DMS53 (cell line): Measurements from ENCODE around the gene CKMT2.

ENCODE experiments used
- DNase-seq: peaks from one replicate; lab custom pipeline; 2025; lab: John Stamatoyannopoulos, UW

Gene CKMT2

DNA sequence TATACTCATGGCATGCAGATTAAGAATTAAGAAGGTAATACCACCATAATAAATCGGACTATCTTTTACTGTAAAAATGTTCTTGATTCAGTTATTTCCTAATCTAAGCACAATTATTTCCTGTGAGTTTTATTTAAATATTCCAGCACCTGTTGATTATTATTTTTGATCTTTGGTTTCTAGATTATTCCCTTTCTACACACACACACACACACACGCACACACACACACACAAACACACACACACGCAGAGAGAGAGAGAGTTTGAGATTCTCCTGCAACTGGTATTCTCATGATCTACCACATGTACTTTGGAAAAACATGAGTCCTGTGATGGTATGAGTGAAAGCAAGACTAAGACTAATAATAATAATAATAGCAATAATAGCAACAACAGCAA lies 17.0 kb upstream of the CKMT2 start:
- DNase-seq = no peak

- no peak for DNase-seq
These were observed 13.7 kb upstream of the CKMT2 start for GRCh38 chr5:81219389-81219788.

- no peak for DNase-seq
These were observed 10.8 kb upstream of the CKMT2 start for GRCh38 chr5:81222285-81222684.

GRCh38 chr5:81225463-81225862 lies 7.7 kb upstream of the CKMT2 start:
- DNase-seq = no peak

DNA sequence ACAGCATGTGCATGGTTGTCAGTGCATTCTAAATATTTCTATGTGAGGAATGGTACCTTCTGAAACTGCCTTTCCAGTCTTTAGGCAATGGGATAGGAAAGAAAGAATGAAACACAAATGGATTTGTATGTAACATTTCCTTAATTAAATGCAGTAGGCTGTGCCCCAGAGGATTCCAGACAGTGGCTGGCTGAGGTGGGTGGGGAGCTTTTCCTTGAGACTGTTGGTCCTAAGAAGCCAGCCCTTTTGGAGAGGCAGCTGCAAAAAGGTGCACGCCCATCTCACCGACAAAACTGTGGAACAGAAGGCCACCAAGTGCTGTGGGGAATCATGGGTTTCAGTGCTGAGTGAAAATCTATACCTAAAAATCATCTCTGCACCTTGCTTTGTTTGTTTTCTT lies 6.8 kb upstream of the CKMT2 start:
- DNase-seq = no peak

DNA sequence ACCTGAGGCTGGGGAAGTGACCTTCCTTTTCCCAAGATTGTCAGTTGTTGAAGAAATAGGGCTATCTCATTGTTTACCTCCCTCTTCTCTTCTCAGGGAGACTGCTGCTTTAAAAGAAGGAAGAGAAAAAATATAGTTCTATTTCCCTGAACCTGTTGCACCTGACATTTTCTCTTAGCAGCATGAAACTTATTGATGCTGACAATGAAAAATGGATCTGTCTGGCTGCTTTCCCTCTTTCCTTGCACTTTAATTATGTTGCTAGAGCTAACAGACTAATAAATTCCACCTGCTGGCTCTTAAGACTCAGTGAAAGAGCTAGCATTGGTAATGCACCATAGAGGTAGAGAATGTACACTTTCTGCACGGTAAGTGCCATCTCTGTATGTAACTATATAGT lies 6.2 kb upstream of the CKMT2 start:
- no peak for DNase-seq

DNA sequence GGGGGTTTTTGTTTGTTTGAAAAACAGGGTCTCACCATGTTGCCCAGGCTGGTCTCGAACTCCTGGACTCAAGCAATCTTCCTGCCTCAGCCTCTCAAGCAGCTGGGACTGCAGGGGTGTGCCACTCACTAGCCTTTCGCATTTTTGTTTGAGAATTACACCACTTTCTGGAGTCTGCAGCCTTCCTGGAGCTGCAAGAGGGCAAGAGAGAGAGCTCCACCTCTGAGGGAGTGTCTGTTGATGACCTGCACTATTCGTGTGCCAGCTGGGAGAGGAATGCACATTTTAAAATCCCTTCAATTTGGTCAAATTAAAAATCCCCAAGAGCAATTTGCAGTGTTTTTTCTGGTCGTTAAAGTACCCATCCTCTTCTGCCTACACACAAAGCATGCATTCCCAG lies 5.0 kb upstream of the CKMT2 start:
- no peak for DNase-seq

DNA sequence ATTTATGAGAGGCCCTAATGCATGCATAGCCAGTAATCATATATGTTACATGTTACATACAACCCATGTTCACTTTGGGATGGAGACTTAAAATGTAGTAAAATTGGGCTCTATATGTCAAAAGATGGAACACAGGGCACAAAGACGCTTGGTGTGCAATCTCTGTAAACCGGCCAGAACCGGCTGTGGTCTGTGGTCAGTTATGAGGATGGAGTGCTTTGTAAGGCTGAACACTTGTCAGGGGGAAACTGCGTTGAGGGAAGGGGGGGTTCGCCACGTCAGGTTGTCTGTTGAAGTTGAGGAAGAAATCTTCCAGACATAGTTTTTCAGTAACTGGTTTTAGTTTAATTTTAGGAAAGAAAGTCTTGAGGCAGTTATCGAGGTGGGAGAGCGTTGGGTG lies 2.7 kb upstream of the CKMT2 start:
- DNase-seq = no peak

- no peak for DNase-seq
These were observed 550 bp upstream of the CKMT2 start for GRCh38 chr5:81232464-81233079.

DNA sequence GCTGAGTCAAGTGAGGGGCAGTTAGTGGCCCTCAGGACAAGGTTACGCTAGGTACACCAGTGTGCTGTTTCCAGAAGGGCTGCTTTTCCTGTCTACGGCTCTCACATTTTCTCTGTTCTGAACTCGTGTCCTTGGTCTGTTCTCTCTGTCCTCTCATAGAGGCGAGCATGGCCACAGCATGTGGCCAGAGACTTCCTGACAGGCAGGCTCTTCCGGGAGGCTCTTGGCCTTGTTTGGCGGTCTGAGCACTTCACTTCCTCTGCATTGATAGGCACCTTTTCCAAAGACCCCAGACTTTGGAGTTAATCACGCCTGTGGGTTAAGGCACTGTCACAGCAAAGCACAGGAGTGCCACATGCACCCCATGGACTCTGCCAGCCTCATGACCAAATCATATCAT lies 1.2 kb downstream of the CKMT2 start:
- no peak for DNase-seq

GRCh38 chr5:81234801-81235200 lies 1.7 kb downstream of the CKMT2 start:
- DNase-seq = no peak

DNA sequence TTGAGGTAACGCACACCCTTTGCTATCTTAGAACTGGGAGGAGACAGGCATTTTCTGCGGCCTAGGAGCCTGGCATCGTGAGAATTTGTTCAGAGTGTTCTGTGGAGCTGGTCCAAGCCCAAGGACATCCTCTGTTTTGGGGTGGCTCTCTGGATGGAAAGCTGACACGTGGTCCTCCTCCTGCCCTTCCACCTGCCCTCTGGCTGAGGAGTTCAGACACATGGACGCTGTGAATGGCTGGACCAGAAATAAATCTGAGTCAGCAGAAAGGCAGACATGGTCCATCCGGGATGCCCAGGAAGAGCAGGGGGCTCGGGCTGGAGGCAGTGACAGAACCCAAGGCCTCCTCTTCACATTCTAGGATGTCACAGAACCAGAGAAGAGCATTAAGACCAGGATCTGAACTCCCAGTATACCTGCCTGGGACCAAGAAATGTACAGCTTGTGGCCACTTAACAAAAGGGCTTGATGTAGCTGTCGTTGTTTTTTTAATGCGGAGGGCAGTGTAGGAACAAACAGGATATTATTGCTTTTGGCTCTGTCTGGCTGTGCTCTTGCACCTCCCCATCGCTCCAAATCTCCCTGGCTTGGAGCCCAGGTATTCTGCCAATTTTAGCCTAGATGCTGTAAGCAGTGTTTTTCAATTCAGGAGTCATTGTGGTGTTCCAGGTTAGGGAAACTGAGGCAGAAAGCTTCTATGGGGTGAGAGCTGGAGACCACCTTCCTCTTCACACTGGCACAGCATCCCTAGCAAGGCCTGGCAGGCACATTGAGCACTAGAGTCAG lies 2.4 kb downstream of the CKMT2 start:
- DNase-seq = no peak

DNA sequence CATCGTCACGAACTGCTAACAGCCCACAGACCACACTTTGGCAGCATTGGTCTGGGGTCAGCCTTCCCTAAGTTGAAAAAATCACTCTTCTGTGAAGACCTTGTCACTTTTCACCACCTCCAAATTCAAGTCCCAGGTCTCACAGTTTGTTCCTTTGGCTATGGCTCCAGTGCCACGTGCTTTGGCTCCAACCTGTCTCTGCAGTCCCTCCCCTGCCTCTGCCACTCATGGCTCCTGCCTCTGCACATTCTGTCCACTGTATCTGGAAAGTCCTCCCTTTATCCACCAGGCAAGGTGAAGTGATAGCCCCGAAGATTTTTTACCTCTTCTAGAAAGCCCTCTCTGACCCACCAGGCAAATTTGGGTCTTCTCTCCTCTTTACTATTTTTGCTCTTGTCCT lies 5.3 kb downstream of the CKMT2 start:
- no peak for DNase-seq

DNA sequence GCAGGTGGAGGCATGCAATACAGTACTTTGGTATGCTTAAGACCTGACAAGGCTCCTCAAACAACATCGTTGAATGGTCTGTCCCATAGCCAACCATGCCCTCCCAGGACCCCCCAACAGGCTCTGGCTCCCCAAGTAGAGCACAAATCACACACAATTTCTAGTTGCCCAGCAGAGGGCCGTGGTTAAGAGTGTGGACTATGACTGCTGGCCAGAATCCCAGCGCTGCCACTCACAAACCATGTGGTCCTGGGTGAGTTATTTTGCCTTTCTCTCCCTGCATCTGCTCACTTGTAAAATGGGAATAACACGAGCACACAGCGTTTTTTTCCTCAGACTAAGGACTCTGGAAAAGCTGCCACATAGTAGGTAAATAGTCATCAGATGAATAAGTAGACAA lies 6.5 kb downstream of the CKMT2 start:
- no peak for DNase-seq

DNA sequence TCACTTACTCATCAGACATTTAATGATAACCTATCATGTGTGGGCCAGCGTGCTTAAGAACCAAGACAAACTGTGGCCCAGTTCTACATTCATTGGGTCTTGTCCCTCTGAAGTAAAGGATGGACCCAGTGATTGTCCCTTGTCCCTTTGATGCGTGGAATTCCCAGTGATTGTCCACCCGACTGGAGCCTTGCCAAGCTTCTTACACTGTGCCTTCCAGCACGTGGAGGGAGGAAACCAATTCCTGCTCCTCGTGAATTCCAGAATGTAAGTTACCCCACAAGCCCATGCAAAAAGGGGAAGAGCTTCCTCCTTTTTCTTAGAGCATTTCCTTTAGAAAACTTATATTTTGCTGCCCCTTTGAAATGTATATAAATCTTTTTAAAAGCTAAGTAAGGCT lies 7.9 kb downstream of the CKMT2 start:
- no peak for DNase-seq

- no peak for DNase-seq
These were observed 9.0 kb downstream of the CKMT2 start for GRCh38 chr5:81241961-81242648.

DNA sequence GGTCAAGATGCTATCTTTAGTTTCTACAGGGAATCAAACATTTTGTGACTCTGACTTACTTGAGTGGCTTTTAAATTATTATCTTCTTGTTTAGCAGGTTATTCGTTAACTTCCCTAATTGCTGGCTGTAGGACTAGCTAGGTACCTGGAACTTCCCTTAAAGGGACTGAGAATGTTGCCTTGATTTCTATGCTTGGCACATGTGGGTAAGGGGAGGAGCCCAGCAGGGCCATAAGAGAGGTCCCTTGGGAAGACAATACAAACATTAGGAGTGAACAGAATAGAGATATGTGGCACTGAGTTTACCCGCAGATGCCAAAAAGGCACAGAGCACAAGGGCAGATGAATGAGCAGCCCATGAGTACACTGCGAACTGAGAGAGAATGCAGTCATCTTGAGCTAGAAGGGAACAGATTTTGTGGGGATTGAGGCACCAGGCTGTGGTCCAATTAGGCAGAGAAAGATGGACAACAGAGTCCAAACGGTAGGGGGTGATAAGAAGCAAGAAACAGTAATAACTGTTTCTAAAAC lies 9.8 kb downstream of the CKMT2 start:
- no peak for DNase-seq

- DNase-seq = no peak
These were observed 11.3 kb downstream of the CKMT2 start for GRCh38 chr5:81244451-81244850.

GRCh38 chr5:81245871-81246235 lies 12.7 kb downstream of the CKMT2 start:
- no peak for DNase-seq

DNA sequence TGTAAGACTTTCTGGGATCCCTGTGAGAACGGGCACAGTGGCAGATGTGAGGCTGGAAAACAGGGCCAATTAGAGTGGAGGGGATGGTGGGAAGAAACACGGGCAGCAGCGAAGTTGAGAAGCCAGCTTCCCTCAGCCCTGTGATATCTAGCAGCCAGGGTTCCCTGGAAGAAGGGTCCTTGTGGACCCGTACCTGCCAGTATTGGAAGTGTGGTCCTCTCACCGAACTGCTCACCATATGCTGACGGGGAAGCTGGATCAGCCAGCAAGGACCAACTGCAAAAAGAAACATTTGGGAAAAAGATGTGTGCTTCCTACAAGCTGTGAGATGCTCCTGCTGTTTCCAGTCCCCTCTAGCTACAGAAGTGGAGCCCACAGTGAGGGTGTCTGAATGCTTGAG lies 13.6 kb downstream of the CKMT2 start:
- DNase-seq = no peak

GRCh38 chr5:81247441-81247972 lies 14.4 kb downstream of the CKMT2 start:
- no peak for DNase-seq

- no peak for DNase-seq
These were observed 16.1 kb downstream of the CKMT2 start for GRCh38 chr5:81249240-81249639.

DNA sequence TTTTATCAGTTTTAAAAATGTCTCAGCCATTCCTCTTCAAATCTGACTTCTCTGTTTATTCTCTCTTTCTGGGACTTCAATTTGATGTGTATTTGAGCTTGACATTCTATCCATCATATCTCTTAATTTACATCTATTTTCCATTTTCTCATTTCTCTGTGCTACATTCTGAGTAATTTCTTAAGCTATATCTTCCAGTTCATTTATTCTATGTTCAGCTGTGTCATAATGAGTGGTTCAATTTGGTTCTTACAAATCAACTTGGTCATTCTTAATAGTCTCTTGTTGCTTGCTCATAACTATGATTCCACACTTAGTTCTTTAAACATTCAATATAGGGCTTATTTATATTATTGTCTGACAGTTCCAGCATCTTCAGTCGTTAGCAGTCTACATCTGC lies 16.9 kb downstream of the CKMT2 start:
- no peak for DNase-seq
